Stimulated activated CD8-positive, alpha-beta memory T cell treated with anti-CD3 and anti-CD28 coated beads, Interleukin-2, amount 100 ng/mL, for 48 hours (primary cell): Measurements from ENCODE around the gene HCFC2.
A peak's percentile ranks its signal among the peaks of the same experiment; 100 is the strongest.
"Not testable (repeated sequence)": the region's sequence is repeated elsewhere in the genome, so short reads cannot be mapped to it uniquely, and the experiment has no call there.

ENCODE experiments used
- DNase-seq, 2 donors: peaks; one replicate each; pipeline ENCODE4 v3.0.0-alpha.2; 2020; ENCODE audit warnings: low read depth in 2 of 2

Gene HCFC2

GRCh38 chr12:104057771-104058197 lies 6.5 kb upstream of the HCFC2 start:
- DNase-seq = no peak

DNA sequence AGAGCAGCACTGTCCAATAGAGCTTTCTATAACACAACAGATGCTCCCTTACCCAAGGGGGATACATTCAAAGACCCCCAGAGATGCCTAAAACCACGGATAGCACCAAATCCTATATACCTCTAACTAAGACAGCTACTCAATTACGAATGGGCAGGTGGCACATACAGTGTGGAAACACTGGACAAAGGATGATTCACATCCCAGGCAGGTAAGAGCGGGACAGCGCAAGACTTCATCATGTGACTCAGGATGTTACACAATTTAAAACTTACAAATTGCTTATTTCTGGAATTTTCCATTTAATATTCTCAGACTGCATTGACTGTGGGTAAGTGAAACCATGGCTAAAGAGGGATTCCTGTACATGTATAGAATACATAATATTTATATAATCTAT lies 5.5 kb upstream of the HCFC2 start:
- DNase-seq = no peak

DNA sequence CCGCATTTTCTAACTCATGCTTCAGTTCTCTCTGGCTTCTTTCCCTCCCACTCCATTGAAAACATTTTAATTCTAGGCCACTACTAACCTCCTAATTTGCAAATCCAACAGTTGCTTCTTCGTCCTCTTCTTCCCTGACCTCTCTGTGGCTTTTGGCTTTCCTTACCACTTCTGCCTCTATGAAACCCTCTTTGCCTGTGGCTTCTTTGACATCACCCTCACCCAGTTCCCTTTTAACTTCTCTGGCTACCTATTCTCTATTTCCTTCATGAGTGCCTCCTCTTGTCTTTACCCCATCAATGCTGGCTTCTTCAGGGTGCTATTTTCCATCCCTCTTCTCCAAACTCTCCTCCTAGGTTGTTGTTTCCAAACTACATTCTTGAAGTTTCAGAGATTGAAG lies 4.4 kb upstream of the HCFC2 start:
- DNase-seq = no peak

DNA sequence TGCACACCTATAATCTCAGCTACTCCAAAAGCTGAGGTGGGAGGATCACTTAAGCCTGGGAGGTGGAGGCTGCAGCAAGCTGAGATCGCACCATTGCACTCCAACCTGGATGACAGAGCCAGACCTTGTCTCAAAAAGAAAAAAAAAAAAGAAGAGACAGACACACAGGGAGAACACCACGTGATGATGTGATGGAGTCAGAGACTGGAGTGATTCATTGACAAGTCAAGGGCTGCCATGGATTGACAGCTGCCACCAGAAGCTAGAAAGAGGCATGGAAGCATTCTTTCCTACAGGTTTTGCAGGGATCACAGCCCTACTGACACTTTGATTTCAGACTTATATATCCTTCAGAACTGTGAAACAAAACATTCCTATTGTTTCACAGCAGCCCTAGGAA lies 3.5 kb upstream of the HCFC2 start:
- no peak for DNase-seq

GRCh38 chr12:104063712-104064030 lies 660 bp upstream of the HCFC2 start:
- no peak for DNase-seq

GRCh38 chr12:104064842-104065427 lies 604 bp downstream of the HCFC2 start:
- DNase-seq = no peak

DNA sequence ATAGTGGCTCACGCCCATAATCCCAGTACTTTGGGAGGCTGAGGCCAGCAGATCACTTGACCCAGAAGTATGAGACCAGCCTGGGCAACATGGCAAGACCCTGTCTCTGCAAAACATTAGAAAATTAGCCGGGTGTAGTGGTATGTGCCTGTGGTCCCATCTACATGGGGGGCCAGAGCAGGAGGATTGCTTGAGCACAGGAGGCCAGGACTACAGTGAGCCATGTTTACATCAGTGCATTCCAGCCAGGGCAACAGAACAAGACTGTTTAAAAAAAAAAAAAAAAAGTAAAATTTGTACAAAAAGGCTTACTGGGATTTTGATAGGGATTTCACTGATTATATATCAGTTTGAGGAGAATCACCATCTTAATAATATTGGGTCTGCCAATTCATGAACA lies 7.8 kb downstream of the HCFC2 start:
- DNase-seq = no peak

DNA sequence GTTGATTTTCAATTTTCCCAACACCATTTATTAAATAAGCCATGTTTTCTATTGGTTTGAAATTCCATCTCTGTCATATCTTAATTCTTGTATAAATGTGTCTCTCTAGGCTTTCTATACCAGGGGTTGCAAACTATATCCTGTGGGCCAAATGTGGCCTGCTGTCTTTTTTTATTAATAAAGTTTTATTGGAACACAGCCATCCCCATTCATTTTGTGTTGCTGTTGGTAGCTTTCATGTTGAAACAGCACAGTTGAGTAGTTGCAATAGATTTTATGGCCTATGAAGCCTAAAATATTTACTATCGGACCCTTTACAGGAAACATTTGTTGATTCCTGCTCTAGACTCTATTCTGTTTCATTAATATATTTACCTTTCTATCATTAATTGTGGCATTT lies 9.4 kb downstream of the HCFC2 start:
- no peak for DNase-seq

DNA sequence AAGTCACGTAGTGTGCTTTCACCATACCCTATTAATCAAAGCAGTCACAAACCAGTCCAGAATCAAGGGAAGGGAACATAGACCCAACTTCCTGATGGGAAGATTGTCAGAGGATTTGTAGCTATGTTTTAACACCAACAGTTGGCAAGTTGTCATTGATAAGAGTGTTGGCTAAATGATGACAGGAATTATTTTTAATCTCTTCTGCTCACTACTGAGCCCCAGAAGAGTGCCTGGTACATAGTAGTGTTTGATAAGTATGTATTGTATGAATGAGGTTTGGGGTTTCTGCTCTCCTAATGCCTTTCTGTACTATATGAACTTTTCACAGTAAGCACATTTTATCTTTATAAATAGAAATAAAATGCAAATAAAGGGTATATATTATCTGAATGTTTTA lies 14.7 kb downstream of the HCFC2 start:
- DNase-seq = no peak

- no peak for DNase-seq
Observed at GRCh38 chr12:104080764-104081163, 16.4 kb downstream of the HCFC2 start.

DNA sequence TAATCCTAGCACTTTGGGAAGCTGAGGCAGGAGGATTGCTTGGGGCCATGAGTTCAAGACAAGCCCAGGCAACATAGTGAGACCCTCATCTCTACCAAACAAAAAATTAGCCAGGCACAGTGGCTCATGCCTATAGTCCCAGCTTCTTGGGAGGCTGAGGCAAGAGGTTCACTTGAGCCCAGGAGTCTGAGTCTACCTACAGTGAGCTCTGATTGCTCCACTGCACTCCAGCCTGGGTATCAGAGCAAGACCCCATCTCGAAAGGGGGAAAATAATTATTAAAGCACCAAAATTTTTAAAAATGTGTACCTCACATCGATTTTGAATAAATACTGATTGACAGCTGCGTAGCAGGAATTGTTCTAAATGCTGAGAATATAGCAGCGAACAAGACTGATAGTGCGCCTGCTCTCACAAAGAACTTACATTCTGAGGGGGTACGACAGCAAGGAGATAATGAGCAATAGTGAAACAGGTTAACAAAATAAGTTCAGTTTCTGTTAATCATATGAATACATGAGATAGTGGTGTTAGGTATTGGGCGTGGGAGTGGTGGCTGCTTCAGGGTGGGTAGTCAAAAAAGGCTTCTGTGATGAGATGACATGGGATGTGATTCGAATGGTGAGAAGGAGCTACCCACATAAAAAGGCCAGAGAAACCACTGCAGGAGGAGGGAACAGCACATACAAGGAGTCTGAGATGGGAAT lies 19.6 kb downstream of the HCFC2 start:
- peak; percentile 4 to 38 for DNase-seq

DNA sequence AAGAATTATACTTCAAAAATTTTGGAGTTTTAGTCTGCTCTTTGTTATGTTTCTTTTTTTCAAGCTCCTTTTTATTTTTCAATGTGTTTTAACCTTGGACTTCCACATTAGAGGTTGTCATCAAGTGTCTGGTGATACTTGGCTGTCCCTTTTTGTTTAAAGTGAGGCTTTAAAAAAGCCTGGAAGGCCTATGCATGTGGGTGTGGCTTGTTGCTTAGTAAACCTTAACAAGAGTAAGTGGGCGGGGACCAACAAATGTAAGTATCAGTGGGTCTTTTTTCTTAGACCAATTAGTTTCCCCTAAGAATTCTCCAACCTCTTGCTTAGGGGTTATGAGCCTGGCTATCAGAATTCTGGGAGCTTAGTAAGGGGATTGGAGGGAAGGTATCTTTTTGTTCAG lies 26.4 kb downstream of the HCFC2 start:
- no peak for DNase-seq

GRCh38 chr12:104091136-104091535 lies 26.8 kb downstream of the HCFC2 start:
- no peak for DNase-seq

GRCh38 chr12:104094284-104094683 lies 30.0 kb downstream of the HCFC2 start:
- DNase-seq = no peak

DNA sequence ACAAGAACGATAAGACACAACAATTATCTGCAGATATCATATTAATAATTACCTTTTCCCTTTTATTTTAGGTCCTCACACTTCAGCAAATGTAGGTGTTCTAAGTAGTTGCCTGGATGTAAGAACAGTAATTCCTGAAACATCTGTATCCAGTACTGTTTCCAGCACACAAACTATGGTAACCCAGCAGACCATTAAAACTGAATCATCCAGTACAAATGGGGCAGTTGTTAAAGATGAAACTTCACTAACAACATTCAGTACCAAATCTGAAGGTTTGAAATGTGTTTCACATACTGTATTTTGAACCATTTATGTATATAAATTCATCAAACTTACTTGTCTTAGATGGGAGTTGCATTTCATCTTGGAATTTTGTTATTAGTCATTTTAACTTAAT lies 31.0 kb downstream of the HCFC2 start:
- DNase-seq = no peak

- DNase-seq = no peak
Observed at GRCh38 chr12:104097954-104098353, 33.6 kb downstream of the HCFC2 start.

GRCh38 chr12:104105461-104105860 lies 41.1 kb downstream of the HCFC2 start:
- DNase-seq = no peak

DNA sequence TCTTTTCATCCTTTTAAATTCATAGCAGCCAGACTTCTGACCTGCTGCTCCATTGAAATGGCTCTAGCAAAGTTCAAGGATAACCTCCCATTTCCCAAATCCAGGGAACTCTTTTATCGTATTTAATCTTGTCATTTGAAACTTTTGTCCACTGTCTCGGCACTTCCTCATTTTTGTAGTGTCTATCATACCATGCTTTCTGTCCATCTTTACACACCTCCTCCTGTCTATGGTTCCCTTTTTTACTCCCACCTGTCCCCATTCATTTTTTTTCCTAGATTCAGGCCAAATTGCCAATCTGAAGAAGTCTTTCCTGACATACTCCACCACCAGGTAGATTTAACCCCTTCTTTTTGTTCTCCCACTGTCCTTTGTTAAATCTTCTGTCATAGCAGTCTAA lies 42.6 kb downstream of the HCFC2 start:
- DNase-seq = no peak

- peak; percentile 75 to 79 for DNase-seq
Observed at GRCh38 chr12:104108755-104109445, 44.6 kb downstream of the HCFC2 start.

DNA sequence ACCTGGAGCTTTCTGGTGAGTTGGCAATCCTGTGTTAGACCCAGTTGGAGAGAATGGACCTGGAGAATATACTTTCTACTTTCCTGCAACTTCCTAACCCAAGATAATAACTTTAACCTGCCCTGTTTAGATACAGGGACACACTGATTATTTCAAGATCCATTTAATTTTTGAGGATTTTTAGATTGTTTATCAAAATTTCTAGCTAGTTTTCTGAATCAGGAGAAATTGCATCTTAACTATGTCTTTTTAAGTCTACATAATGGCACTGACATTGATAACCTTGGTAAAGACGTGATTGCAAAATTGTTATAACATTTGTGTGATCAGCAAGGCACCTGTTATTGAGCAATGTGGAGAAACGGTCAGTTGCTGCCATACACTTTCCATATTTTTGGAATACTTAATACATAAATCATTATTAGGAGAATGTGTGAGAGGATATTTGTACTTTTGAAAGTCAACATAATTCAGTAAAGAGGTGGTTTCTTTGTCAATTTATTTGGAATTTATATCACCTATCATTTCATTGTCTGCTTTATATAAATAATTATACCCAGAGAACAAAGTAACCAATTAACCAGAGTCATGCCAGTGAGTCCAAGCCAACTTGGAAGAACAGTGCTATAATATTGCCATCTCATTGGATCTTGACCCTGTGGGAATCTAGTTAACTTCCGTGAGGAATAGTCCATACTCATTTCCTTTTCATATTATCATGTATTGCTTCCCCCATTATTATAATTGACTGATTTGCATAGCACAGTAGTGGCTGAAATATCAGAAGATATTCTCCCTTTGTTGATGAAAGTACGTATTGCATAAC lies 45.3 kb downstream of the HCFC2 start:
- no peak for DNase-seq

DNA sequence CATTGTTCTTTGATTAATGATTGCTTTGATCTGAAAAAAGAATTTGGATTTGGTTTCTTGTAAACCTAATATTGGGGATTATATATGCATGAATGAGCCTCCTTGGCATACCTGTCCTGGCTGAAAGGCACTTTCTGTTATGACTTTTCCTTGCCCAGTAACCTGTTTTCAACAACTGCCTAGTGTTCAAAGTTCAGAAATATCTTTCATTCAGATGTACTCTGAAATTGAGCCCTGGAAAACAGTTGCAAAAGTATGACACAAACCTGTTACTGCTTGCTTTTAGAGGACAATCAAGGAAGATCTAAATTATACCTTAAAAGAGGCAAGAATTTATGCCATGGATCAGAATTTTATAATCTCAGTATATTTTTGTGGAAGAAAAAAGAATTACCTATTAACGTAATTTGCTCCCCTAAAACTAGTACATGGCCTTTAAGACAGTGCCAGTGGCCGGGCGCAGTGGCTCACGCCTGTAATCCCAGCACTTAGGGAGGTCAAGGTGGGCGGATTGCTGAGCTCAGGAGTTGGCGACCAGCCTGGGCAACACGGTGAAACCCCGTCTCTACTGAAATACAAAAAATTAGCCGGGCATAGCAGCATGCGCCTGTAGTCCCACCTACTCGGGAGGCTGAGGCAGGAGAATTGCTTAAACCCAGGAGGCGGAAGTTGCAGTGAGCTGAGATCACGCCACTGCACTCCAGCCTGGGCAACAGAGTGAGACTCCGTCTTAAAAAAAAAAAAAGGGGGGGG lies 50.7 kb downstream of the HCFC2 start:
- not testable (repeated sequence) for DNase-seq

GRCh38 chr12:104115587-104115975 lies 51.2 kb downstream of the HCFC2 start:
- no peak for DNase-seq
